ENCODE data around the gene KRT72. TPM values are rescaled to one million over a fixed set of nuclear protein-coding genes. Genes with fewer than 3 reads are reported as not detected.

KRT72 gene
- total and polyA plus RNA-seq, 2 experiments from 2014 or later: not detected

DNA sequence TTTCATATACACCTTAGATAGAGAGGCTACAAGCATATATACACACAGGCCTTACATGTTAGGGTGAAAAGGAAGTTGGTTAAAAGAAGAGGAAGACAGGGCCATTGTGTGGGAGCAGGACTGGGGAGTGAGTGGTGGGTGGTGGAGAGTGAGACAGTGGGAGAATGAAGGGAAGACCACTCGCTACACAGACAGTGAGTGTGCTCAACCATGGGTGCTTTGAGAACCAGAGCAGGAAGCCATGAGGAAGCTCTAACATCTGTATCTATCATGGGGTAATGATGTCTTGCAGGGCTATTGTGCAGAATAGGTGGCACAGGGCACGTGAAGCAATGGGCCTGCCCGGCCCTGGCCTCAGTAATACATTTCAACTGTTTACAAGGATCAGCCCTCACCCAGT, 16.2 kb downstream of the KRT72 start (continued):
- TF ChIP-seq CTCF (conservative IDR thresholded peaks at IDR 0.05; ENCODE audit: low read depth in 2 of 2): no peak
- TF ChIP-seq, protein P1, sequence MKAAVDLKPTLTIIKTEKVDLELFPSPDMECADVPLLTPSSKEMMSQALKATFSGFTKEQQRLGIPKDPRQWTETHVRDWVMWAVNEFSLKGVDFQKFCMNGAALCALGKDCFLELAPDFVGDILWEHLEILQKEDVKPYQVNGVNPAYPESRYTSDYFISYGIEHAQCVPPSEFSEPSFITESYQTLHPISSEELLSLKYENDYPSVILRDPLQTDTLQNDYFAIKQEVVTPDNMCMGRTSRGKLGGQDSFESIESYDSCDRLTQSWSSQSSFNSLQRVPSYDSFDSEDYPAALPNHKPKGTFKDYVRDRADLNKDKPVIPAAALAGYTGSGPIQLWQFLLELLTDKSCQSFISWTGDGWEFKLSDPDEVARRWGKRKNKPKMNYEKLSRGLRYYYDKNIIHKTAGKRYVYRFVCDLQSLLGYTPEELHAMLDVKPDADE (IDR thresholded peaks at IDR 0.05): no peak
- no peak for TF ChIP-seq ZNF114 (CRISPR knock-in tag; IDR thresholded peaks at IDR 0.05)
- TF ChIP-seq POLR2AphosphoS5 (IDR thresholded peaks at IDR 0.05; ENCODE audit: low read depth): no peak

DNA sequence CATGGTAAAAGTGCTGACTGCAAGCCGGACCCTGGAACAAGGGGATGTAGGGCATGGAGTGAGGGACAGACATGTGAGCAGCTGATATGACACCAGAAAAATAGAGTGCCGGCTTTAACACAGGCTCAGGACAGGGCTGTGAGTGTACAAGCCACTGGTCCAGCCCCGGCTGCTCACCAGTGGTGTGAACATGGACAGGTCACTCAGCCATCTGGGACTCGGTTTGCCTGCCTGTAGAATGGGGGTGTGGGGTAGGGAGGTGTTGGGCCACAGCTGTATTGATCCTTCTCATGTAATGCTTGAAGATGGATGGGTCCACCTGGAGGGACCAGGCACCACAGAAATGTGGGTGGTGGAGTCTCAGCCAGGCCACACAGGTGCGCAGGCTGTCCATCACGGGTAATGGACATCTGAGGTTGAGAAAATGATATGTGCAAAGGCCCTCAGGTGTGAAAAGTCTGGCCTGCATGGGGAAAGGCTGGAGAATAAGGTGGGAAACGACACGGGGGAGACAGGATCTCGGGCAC, 17.0 kb downstream of the KRT72 start:
- ATAC-seq: no peak
- Mint-ChIP-seq H3K27me3 (ENCODE audit: insufficient read depth, low read depth, poor library complexity) (peaks cover 9% of the 10 kb centered on the region), H3K4me1 (peaks cover 7% of the 10 kb centered on the region)
- TF ChIP-seq ZNF114 (CRISPR knock-in tag; IDR thresholded peaks at IDR 0.05) (no peak), ZNF331 (CRISPR knock-in tag; IDR thresholded peaks at IDR 0.05; ENCODE audit: low read depth) (no peak), JUNB (IDR thresholded peaks at IDR 0.05; ENCODE audit: unreplicated experiment) (no peak), REST (IDR thresholded peaks at IDR 0.05; ENCODE audit: unreplicated experiment) (no peak), STAT1 (IDR thresholded peaks at IDR 0.05; ENCODE audit: unreplicated experiment) (no peak), CREB1 (CRISPR knock-in tag; IDR thresholded peaks at IDR 0.05; ENCODE audit: low read depth) (no peak), EZH2 (IDR thresholded peaks at IDR 0.05; ENCODE audit: low read depth, unreplicated experiment) (no peak), POLR2AphosphoS5 (IDR thresholded peaks at IDR 0.05; ENCODE audit: low read depth) (no peak)
- TF ChIP-seq, protein P2, sequence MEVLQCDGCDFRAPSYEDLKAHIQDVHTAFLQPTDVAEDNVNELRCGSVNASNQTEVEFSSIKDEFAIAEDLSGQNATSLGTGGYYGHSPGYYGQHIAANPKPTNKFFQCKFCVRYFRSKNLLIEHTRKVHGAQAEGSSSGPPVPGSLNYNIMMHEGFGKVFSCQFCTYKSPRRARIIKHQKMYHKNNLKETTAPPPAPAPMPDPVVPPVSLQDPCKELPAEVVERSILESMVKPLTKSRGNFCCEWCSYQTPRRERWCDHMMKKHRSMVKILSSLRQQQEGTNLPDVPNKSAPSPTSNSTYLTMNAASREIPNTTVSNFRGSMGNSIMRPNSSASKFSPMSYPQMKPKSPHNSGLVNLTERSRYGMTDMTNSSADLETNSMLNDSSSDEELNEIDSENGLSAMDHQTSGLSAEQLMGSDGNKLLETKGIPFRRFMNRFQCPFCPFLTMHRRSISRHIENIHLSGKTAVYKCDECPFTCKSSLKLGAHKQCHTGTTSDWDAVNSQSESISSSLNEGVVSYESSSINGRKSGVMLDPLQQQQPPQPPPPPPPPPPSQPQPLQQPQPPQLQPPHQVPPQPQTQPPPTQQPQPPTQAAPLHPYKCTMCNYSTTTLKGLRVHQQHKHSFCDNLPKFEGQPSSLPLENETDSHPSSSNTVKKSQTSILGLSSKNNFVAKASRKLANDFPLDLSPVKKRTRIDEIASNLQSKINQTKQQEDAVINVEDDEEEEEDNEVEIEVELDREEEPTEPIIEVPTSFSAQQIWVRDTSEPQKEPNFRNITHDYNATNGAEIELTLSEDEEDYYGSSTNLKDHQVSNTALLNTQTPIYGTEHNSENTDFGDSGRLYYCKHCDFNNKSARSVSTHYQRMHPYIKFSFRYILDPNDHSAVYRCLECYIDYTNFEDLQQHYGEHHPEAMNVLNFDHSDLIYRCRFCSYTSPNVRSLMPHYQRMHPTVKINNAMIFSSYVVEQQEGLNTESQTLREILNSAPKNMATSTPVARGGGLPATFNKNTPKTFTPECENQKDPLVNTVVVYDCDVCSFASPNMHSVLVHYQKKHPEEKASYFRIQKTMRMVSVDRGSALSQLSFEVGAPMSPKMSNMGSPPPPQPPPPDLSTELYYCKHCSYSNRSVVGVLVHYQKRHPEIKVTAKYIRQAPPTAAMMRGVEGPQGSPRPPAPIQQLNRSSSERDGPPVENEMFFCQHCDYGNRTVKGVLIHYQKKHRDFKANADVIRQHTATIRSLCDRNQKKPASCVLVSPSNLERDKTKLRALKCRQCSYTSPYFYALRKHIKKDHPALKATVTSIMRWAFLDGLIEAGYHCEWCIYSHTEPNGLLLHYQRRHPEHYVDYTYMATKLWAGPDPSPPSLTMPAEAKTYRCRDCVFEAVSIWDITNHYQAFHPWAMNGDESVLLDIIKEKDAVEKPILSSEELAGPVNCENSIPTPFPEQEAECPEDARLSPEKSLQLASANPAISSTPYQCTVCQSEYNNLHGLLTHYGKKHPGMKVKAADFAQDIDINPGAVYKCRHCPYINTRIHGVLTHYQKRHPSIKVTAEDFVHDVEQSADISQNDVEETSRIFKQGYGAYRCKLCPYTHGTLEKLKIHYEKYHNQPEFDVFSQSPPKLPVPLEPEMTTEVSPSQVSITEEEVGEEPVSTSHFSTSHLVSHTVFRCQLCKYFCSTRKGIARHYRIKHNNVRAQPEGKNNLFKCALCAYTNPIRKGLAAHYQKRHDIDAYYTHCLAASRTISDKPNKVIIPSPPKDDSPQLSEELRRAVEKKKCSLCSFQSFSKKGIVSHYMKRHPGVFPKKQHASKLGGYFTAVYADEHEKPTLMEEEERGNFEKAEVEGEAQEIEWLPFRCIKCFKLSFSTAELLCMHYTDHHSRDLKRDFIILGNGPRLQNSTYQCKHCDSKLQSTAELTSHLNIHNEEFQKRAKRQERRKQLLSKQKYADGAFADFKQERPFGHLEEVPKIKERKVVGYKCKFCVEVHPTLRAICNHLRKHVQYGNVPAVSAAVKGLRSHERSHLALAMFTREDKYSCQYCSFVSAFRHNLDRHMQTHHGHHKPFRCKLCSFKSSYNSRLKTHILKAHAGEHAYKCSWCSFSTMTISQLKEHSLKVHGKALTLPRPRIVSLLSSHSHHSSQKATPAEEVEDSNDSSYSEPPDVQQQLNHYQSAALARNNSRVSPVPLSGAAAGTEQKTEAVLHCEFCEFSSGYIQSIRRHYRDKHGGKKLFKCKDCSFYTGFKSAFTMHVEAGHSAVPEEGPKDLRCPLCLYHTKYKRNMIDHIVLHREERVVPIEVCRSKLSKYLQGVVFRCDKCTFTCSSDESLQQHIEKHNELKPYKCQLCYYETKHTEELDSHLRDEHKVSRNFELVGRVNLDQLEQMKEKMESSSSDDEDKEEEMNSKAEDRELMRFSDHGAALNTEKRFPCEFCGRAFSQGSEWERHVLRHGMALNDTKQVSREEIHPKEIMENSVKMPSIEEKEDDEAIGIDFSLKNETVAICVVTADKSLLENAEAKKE (CRISPR knock-in tag; IDR thresholded peaks at IDR 0.05): no peak

More for the DNA sequence above, 17.0 kb downstream of the KRT72 start:
- DNase-seq (ENCODE audit: low spot score): no peak
- Histone ChIP-seq H2AFZ (no peak overlapping the region), H3K79me2 (replicated peaks; ENCODE audit: insufficient read depth) (no peaks in the 10 kb centered on the region), H3K4me1 (ENCODE audit: insufficient read depth) (no peaks in the 10 kb centered on the region), H3K9me2 (ENCODE audit: insufficient read depth) (no peaks in the 10 kb centered on the region), H3K36me3 (ENCODE audit: insufficient read depth) (no peaks in the 10 kb centered on the region), H3F3A (replicated peaks; ENCODE audit: low read depth) (no peaks in the 10 kb centered on the region), H3K27me3 (ENCODE audit: insufficient read depth) (no peaks in the 10 kb centered on the region), H4K20me1 (replicated peaks; ENCODE audit: insufficient read depth) (no peaks in the 10 kb centered on the region), H3K27ac (ENCODE audit: low read depth) (no peak overlapping the region), H3K4me2 (no peak overlapping the region), H3K4me3 (no peak overlapping the region)
- Mint-ChIP-seq H3K27ac (no peak overlapping the region), H3K9me3 (no peaks in the 10 kb centered on the region; the same call in 2 of the 3 replicates), H3K4me3 (no peak overlapping the region), H3K36me3 (ENCODE audit: low read depth) (no peaks in the 10 kb centered on the region)

Data from GM23338 (cell line).